Measurements from ENCODE around the gene TRAPPC10. TPM values are rescaled to one million over a fixed set of nuclear protein-coding genes. Genes with fewer than 3 reads are reported as not detected.

Gene TRAPPC10
- total RNA-seq, 4 donors from 2014 or later: 26.0 to 40.3 (median 30.9) TPM

GRCh38 chr21:44018127-44018526 lies 6.0 kb downstream of the TRAPPC10 start:
- no peak for TF ChIP-seq CTCF (IDR thresholded peaks at IDR 0.05; ENCODE audit: low read depth)

- no peak for TF ChIP-seq CTCF (IDR thresholded peaks at IDR 0.05; ENCODE audit: low read depth)
Measured at GRCh38 chr21:44018813-44019567, 6.9 kb downstream of the TRAPPC10 start.

GRCh38 chr21:44019568-44019958 lies 7.5 kb downstream of the TRAPPC10 start:
- TF ChIP-seq CTCF (IDR thresholded peaks at IDR 0.05; ENCODE audit: low read depth): no peak

- no peak for TF ChIP-seq CTCF (IDR thresholded peaks at IDR 0.05; ENCODE audit: low read depth)
Measured at GRCh38 chr21:44020551-44020950, 8.4 kb downstream of the TRAPPC10 start.

- no peak for TF ChIP-seq CTCF (IDR thresholded peaks at IDR 0.05; ENCODE audit: low read depth)
Measured at GRCh38 chr21:44021064-44021463, 9.0 kb downstream of the TRAPPC10 start.

- TF ChIP-seq CTCF (IDR thresholded peaks at IDR 0.05; ENCODE audit: low read depth): no peak
Measured at GRCh38 chr21:44024257-44024656, 12.1 kb downstream of the TRAPPC10 start.

GRCh38 chr21:44024887-44025353 lies 12.8 kb downstream of the TRAPPC10 start:
- TF ChIP-seq CTCF (IDR thresholded peaks at IDR 0.05; ENCODE audit: low read depth): no peak

Data from subcutaneous adipose tissue (tissue), 4 donors.